Right lung (tissue), 5 donors: ENCODE results near the gene PRR11. TPM values are rescaled to one million over a fixed set of nuclear protein-coding genes. Genes with fewer than 3 reads are reported as not detected.
A peak's percentile ranks its signal among the peaks of the same experiment; 100 is the strongest.
"Not testable (repeated sequence)": the region's sequence is repeated elsewhere in the genome, so short reads cannot be mapped to it uniquely, and the experiment has no call there.

ENCODE experiments used
- DNase-seq, 2 donors: peaks; one replicate each; pipeline ENCODE4 v3.0.0-alpha.2; 2013
- polyA plus RNA-seq, 5 donors: library from polyadenylated mRNA; unstranded; fragments of 120-200 nt; gene quantifications; one replicate each; pipeline versions ENCODE4 v1.2.1 to v1.2.3, GENCODE V29; 2013; ENCODE audit warnings: inconsistent platforms in 1 of 5, low replicate concordance in 1 of 5; ENCODE audit not compliant: insufficient read length in 5 of 5, insufficient read depth in 1 of 5

The PRR11 gene
- polyA plus RNA-seq, 5 donors, result 14.1 to 41.6 (median 22.8) TPM

DNA sequence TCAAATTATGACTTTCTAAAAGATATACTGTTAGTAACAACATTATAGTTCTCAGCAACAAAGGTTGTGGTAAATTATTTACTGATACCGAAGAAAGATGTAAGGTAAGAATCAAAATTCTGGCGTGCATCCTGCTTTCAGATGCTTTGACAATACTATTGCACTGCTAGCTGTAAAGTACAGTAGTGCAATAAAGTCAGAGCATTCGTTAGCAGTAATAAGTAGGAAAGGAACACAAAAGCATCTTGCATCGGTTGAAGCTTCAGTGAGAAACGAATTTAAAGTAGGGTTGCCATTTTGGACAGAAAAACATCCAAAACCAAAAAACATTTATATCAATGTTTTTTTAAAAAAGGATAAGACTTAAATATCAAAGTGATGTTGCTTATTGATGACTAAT, 4.5 kb upstream of the PRR11 start:
- DNase-seq, result no peak

GRCh38 chr17:59151591-59151990, 4.0 kb upstream of the PRR11 start:
- DNase-seq, result peak in 1 of 2 donors; percentile 23

DNA sequence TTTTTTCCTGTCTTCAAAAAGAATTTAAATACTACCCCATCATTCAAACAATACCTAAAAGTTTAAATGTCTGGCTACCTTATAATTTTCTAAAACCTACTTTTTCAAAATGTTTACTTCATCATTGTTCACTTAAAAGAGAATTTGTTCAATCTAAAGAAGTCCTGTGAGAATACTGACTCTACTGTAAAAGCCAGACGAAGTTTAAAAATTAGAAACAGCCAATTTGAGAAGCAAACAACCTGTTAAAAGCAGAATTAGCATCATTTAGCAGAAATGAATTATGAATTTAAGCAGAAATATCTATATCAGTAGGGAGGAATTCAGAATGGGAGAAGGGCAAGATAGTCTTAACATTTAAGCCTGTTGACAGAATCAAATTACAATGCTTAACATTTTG, 2.6 kb upstream of the PRR11 start:
- DNase-seq, result no peak

DNA sequence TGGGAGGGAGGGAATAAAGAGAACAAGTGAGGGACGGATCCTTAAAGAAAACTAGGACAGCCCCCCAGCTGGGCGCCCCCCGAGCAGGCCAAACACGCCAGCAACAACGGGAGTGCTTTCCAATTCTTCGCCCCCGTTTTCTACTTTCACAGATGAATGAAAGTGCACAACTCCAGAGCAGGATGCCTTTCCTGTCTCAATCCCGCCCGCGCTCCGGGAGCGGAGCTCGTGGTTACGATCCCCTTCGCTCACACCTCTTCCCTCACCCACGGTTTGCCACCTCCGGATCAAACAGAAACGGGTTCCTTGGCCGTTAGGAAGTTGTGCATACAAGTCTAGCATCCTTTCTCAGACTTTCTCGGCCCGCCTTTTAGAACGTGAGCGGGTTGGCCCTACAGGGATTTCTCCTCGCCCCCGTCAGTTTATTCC, 1.2 kb upstream of the PRR11 start:
- no peak for DNase-seq

- DNase-seq, result peak; percentile 98 to 99
These were observed 666 bp upstream of the PRR11 start, which contains the start of gene SKA2 for GRCh38 chr17:59154721-59155438. TSS of gene SKA2 (minus strand) at chr17:59155186. CDS start at chr17:59155163, 23 bp downstream.

GRCh38 chr17:59160157-59161025, 4.8 kb downstream of the PRR11 start:
- DNase-seq, result no peak

- DNase-seq, result no peak
These were observed 5.9 kb downstream of the PRR11 start for GRCh38 chr17:59161477-59161876.

DNA sequence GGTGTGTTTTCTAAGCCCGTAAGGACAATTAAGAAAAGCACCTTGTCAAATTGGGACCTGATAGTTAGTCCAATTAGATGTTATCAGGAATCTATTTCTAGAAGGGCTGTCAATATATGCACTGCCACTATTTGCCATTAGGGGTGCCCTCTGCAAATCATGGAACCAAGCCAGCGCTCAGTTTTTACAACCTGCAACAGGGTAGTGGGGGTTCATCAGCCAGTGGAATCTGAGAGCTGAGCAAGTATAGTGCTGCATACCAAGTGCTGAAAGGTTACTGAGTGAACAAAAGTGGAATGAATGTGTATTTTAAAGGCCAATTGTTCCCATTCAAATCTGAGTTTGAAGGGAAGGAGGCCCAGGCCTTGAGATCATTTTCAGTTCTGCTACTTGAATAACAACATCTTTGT, 10.4 kb downstream of the PRR11 start:
- DNase-seq, result peak in 1 of 2 donors; percentile 24

GRCh38 chr17:59167571-59168001, 12.0 kb downstream of the PRR11 start:
- no peak for DNase-seq

GRCh38 chr17:59172436-59173004, 17.0 kb downstream of the PRR11 start:
- no peak for DNase-seq

DNA sequence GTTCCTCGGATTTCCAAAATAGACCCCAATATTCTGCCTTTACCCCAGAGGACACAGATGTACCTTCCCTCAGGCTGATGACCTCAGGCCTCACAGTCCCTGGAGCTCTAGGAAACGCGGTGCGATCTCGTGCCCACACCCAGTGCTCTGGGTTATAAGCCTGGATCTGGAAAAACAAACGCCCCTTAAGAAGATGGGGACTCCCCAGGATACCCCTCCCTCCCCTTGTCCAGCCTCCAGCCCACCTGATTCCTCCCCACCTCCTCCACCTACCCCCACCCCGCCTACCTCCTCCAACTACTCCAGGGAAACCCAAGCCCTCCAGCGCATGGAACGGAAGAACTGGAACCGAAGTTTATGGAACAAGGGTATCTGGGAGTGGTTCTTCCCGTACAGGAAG, 19.1 kb downstream of the PRR11 start:
- DNase-seq, result no peak

DNA sequence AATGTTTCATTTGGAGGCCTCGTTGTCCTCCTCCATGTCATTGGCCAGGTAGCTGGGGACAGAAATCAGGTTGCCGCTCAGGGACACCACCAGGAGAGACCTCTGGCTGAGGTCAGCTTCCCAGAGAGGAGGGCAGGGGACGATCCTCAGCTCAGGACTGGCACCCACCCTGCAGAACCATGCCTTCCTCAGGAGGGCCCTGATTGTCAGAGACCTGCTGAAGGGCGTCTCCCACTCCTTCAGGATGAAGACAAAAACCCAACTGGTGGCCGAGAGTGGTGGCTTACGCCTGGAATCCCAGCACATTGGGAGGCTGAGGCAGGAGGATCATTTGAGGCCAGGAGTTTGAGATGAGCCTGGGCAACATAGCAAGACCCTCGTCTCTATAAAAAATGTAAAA, 19.5 kb downstream of the PRR11 start:
- DNase-seq, result no peak

GRCh38 chr17:59178266-59178985, 22.9 kb downstream of the PRR11 start:
- DNase-seq, result no peak

DNA sequence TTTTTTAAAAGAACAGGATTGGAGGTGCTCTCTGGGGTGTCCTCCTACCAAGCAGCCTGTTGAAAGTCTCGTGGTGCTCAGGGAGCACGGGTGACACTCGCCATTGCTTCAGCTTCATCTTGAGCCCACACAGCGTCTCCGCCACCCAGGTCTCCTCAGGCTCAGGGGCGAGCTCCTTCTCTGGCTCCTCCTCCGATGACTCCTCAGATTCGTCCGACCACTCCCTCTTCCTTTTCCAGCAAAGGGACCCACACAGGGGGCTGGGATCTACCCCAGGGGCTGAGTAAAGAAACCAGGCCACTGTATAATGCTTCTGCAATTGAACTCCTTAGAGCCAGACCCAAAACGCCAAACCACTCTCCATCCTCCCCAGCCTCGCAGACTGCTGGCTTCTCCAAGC, 24.1 kb downstream of the PRR11 start:
- DNase-seq, result not testable (repeated sequence)

DNA sequence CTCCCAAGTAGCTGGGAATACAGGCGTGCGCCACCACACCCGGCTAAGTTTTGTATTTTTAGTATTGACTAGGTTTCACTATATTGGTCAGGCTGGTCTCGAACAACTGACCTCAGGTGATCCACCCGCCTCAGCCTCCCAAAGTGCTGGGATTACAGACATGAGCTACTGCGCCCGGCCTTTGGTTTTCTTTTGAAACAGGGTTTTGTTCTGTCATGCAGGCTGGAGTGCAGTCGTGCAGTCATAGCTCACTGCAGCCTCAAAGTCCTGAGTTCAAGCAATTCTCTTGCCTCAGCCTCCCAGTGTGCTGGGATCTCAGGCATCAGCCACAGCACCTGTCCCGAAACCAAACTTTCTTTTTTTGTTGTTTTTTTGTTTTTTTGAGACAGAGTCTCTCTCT, 25.1 kb downstream of the PRR11 start:
- no peak for DNase-seq

- no peak for DNase-seq
These were observed 25.9 kb downstream of the PRR11 start for GRCh38 chr17:59181481-59181880.

DNA sequence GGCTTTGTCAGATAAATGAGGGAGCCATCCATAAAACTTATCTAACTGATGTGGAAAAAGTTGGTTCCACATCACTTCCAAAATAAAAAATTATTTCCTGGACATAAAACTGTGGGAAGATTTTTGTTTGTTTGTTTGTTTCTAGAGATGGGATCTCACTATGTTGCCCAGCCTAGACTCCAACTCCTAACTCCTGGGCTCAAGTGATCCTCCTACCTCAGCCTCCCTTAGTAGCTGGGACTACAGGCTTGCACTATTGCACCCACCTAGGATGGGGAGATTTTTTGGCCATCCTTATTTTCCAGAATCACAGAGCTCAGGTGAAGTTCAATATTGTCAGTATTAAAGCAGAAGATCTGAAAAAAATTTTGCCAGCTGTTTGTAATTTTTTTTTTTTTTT, 30.5 kb downstream of the PRR11 start:
- DNase-seq, result no peak

- no peak for DNase-seq
These were observed 31.3 kb downstream of the PRR11 start for GRCh38 chr17:59186850-59187249.

DNA sequence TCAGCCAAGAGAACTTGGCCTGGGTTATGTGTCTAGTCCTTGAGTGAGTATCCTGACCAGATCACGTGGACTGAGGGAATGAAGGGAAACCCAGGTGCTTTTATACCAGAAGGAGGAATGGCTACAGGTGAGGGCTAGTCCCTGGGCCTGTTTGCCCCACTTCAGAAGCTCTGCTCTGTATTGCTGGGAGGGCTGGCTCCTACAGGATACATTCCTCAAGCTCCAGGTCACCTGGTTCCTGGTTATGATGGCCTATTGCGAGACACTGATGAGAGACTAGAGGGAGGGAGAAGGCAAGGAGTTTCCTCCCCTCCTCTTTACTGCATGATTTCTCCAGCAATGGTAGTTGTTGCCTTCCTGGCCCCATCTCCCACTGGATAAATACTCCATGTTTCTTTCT, 35.3 kb downstream of the PRR11 start:
- no peak for DNase-seq

- no peak for DNase-seq
These were observed 37.9 kb downstream of the PRR11 start for GRCh38 chr17:59193336-59193862.

- DNase-seq, result no peak
These were observed 43.9 kb downstream of the PRR11 start for GRCh38 chr17:59199398-59199797.

- DNase-seq, result no peak
These were observed 46.8 kb downstream of the PRR11 start for GRCh38 chr17:59202320-59202719.
